GM19463 (cell line): ENCODE measurements around the gene IER3.
"Not testable (repeated sequence)": the region's sequence is repeated elsewhere in the genome, so short reads cannot be mapped to it uniquely, and the experiment has no call there.

Experiments used
- ATAC-seq: cut with Tn5 transposase; IDR thresholded peaks from one replicate; pipeline ENCODE4 v1.9.1; 2021; ENCODE audit warnings: mild to moderate bottlenecking, moderate library complexity; ENCODE audit not compliant: unreplicated experiment

The IER3 gene

GRCh38 chr6:30769088-30769852, 24.9 kb upstream of the IER3 start:
- ATAC-seq = no peak

- no peak for ATAC-seq
Observed at GRCh38 chr6:30768634-30769087, 24.3 kb upstream of the IER3 start.

GRCh38 chr6:30767944-30768301, 23.6 kb upstream of the IER3 start:
- no peak for ATAC-seq

GRCh38 chr6:30767158-30767943, 23.0 kb upstream of the IER3 start:
- ATAC-seq = peak; percentile 57

- ATAC-seq = no peak
Observed at GRCh38 chr6:30766461-30767157, 22.3 kb upstream of the IER3 start.

- not testable (repeated sequence) for ATAC-seq
Observed at GRCh38 chr6:30765495-30765894, 21.1 kb upstream of the IER3 start.

- ATAC-seq = not testable (repeated sequence)
Observed at GRCh38 chr6:30764490-30765043, 20.2 kb upstream of the IER3 start.

GRCh38 chr6:30763618-30764489, 19.5 kb upstream of the IER3 start:
- peak; percentile 42 for ATAC-seq

- no peak for ATAC-seq
Observed at GRCh38 chr6:30763155-30763617, 18.8 kb upstream of the IER3 start.

GRCh38 chr6:30761791-30762429, 17.6 kb upstream of the IER3 start:
- ATAC-seq = no peak

GRCh38 chr6:30760549-30760948, 16.2 kb upstream of the IER3 start:
- ATAC-seq = no peak

- ATAC-seq = no peak
Observed at GRCh38 chr6:30759575-30760239, 15.4 kb upstream of the IER3 start.

GRCh38 chr6:30757261-30757904, 13.0 kb upstream of the IER3 start:
- no peak for ATAC-seq

- not testable (repeated sequence) for ATAC-seq
Observed at GRCh38 chr6:30756405-30757003, 12.2 kb upstream of the IER3 start.

- ATAC-seq = no peak
Observed at GRCh38 chr6:30754631-30755030, 10.3 kb upstream of the IER3 start.

- no peak for ATAC-seq
Observed at GRCh38 chr6:30752157-30752927, 8.0 kb upstream of the IER3 start.

- ATAC-seq = no peak
Observed at GRCh38 chr6:30750379-30750668, 6.0 kb upstream of the IER3 start.
